Measurements from ENCODE around the gene LRRC55.

LRRC55 gene

GRCh38 chr11:57181678-57182305 is at the start of gene LRRC55:
Gene LRRC55 (plus strand): TSS chr11:57181953. CDS start chr11:57182023, 70 bp downstream.
- no CpG with 5 or more reads among the region's 15 CpGs for WGBS (ENCODE audit: insufficient coverage, insufficient read length)
- no peak within 1 kb of the TSS for H3K4me3 ChIP-seq (ENCODE audit: low read length)
- no peaks in the 10 kb centered on the region; the same call in 1 of the 2 replicates for H3K36me3 ChIP-seq (ENCODE audit: control insufficient read depth, insufficient read depth, low read length)

GRCh38 chr11:57133366-57134038 is 48.3 kb upstream of the LRRC55 start:
- H3K27ac ChIP-seq (ENCODE audit: low read length): no peak overlapping the region
- no peaks in the 10 kb centered on the region for H3K4me1 ChIP-seq (ENCODE audit: control insufficient read depth, insufficient read depth, low read length)
- no CpG with 5 or more reads among the region's 3 CpGs for WGBS (ENCODE audit: insufficient coverage, insufficient read length)
- H3K27me3 ChIP-seq (ENCODE audit: control insufficient read depth, insufficient read depth, low read length): no peaks in the 10 kb centered on the region
- DNase-seq (ENCODE audit: low read depth, low spot score): no peak
- no peaks in the 10 kb centered on the region for H3K9me3 ChIP-seq (ENCODE audit: control insufficient read depth, insufficient read depth, low read length)
- H3K36me3 ChIP-seq (ENCODE audit: control insufficient read depth, insufficient read depth, low read length): no peaks in the 10 kb centered on the region
- H3K4me3 ChIP-seq (ENCODE audit: low read length): no peak overlapping the region

More at GRCh38 chr11:57181678-57182305, at the start of gene LRRC55:
- H3K9me3 ChIP-seq (ENCODE audit: control insufficient read depth, insufficient read depth, low read length): no peaks in the 10 kb centered on the region
- H3K4me1 ChIP-seq (ENCODE audit: control insufficient read depth, insufficient read depth, low read length): peaks cover 2% of the 10 kb centered on the region; the same call in 1 of the 2 replicates
- DNase-seq (ENCODE audit: low read depth, low spot score): no peak
- no peak within 1 kb of the TSS for H3K27ac ChIP-seq (ENCODE audit: low read length)
- peaks cover 3% of the 10 kb centered on the region; the same call in 1 of the 2 replicates for H3K27me3 ChIP-seq (ENCODE audit: control insufficient read depth, insufficient read depth, low read length)

GRCh38 chr11:57134284-57134683 is 47.5 kb upstream of the LRRC55 start:
- Histone ChIP-seq H3K27ac (ENCODE audit: low read length) (no peak overlapping the region), H3K27me3 (ENCODE audit: control insufficient read depth, insufficient read depth, low read length) (no peaks in the 10 kb centered on the region), H3K36me3 (ENCODE audit: control insufficient read depth, insufficient read depth, low read length) (no peaks in the 10 kb centered on the region), H3K4me1 (ENCODE audit: control insufficient read depth, insufficient read depth, low read length) (no peaks in the 10 kb centered on the region), H3K4me3 (ENCODE audit: low read length) (no peak overlapping the region), H3K9me3 (ENCODE audit: control insufficient read depth, insufficient read depth, low read length) (no peaks in the 10 kb centered on the region)
- DNase-seq (ENCODE audit: low read depth, low spot score): no peak
- no CpG with 5 or more reads among the region's 1 CpG for WGBS (ENCODE audit: insufficient coverage, insufficient read length)

GRCh38 chr11:57135020-57135751 is 46.6 kb upstream of the LRRC55 start:
- DNase-seq (ENCODE audit: low read depth, low spot score): no peak
- H3K27me3 ChIP-seq (ENCODE audit: control insufficient read depth, insufficient read depth, low read length): no peaks in the 10 kb centered on the region
- H3K9me3 ChIP-seq (ENCODE audit: control insufficient read depth, insufficient read depth, low read length): no peaks in the 10 kb centered on the region
- no peak overlapping the region for H3K4me3 ChIP-seq (ENCODE audit: low read length)
- no peaks in the 10 kb centered on the region for H3K4me1 ChIP-seq (ENCODE audit: control insufficient read depth, insufficient read depth, low read length)
- no peaks in the 10 kb centered on the region for H3K36me3 ChIP-seq (ENCODE audit: control insufficient read depth, insufficient read depth, low read length)
- WGBS (ENCODE audit: insufficient coverage, insufficient read length): no CpG with 5 or more reads among the region's 3 CpGs
- no peak overlapping the region for H3K27ac ChIP-seq (ENCODE audit: low read length)

- Histone ChIP-seq H3K36me3 (ENCODE audit: control insufficient read depth, insufficient read depth, low read length) (no peaks in the 10 kb centered on the region), H3K27me3 (ENCODE audit: control insufficient read depth, insufficient read depth, low read length) (no peaks in the 10 kb centered on the region), H3K9me3 (ENCODE audit: control insufficient read depth, insufficient read depth, low read length) (no peaks in the 10 kb centered on the region), H3K4me1 (ENCODE audit: control insufficient read depth, insufficient read depth, low read length) (no peaks in the 10 kb centered on the region), H3K27ac (ENCODE audit: low read length) (no peak overlapping the region), H3K4me3 (ENCODE audit: low read length) (no peak overlapping the region)
- WGBS (ENCODE audit: insufficient coverage, insufficient read length): 100% methylated on average over 1 of the region's 2 CpGs
- no peak for DNase-seq (ENCODE audit: low read depth, low spot score)
Observed at GRCh38 chr11:57140568-57140967, 41.2 kb upstream of the LRRC55 start.

- Histone ChIP-seq H3K36me3 (ENCODE audit: control insufficient read depth, insufficient read depth, low read length) (no peaks in the 10 kb centered on the region), H3K27ac (ENCODE audit: low read length) (no peak overlapping the region), H3K4me3 (ENCODE audit: low read length) (no peak overlapping the region), H3K27me3 (ENCODE audit: control insufficient read depth, insufficient read depth, low read length) (no peaks in the 10 kb centered on the region), H3K9me3 (ENCODE audit: control insufficient read depth, insufficient read depth, low read length) (no peaks in the 10 kb centered on the region), H3K4me1 (ENCODE audit: control insufficient read depth, insufficient read depth, low read length) (no peaks in the 10 kb centered on the region)
- WGBS (ENCODE audit: insufficient coverage, insufficient read length): no CpG with 5 or more reads among the region's 4 CpGs
- DNase-seq (ENCODE audit: low read depth, low spot score): no peak
Observed at GRCh38 chr11:57143459-57143858, 38.3 kb upstream of the LRRC55 start.

GRCh38 chr11:57144075-57144474 is 37.7 kb upstream of the LRRC55 start:
- Histone ChIP-seq H3K27me3 (ENCODE audit: control insufficient read depth, insufficient read depth, low read length) (no peaks in the 10 kb centered on the region), H3K36me3 (ENCODE audit: control insufficient read depth, insufficient read depth, low read length) (no peaks in the 10 kb centered on the region), H3K4me1 (ENCODE audit: control insufficient read depth, insufficient read depth, low read length) (no peaks in the 10 kb centered on the region), H3K4me3 (ENCODE audit: low read length) (no peak overlapping the region), H3K9me3 (ENCODE audit: control insufficient read depth, insufficient read depth, low read length) (no peaks in the 10 kb centered on the region), H3K27ac (ENCODE audit: low read length) (no peak overlapping the region)
- DNase-seq (ENCODE audit: low read depth, low spot score): no peak
- WGBS (ENCODE audit: insufficient coverage, insufficient read length): no CpG with 5 or more reads among the region's 5 CpGs

GRCh38 chr11:57144531-57145320 is 37.0 kb upstream of the LRRC55 start:
- no peak overlapping the region for H3K4me3 ChIP-seq (ENCODE audit: low read length)
- no CpG with 5 or more reads among the region's 9 CpGs for WGBS (ENCODE audit: insufficient coverage, insufficient read length)
- no peaks in the 10 kb centered on the region for H3K36me3 ChIP-seq (ENCODE audit: control insufficient read depth, insufficient read depth, low read length)
- no peaks in the 10 kb centered on the region for H3K9me3 ChIP-seq (ENCODE audit: control insufficient read depth, insufficient read depth, low read length)
- no peak for DNase-seq (ENCODE audit: low read depth, low spot score)
- no peak overlapping the region for H3K27ac ChIP-seq (ENCODE audit: low read length)
- no peaks in the 10 kb centered on the region for H3K27me3 ChIP-seq (ENCODE audit: control insufficient read depth, insufficient read depth, low read length)
- no peaks in the 10 kb centered on the region for H3K4me1 ChIP-seq (ENCODE audit: control insufficient read depth, insufficient read depth, low read length)

- no peak overlapping the region for H3K27ac ChIP-seq (ENCODE audit: low read length)
- no peaks in the 10 kb centered on the region for H3K27me3 ChIP-seq (ENCODE audit: control insufficient read depth, insufficient read depth, low read length)
- no peaks in the 10 kb centered on the region for H3K36me3 ChIP-seq (ENCODE audit: control insufficient read depth, insufficient read depth, low read length)
- DNase-seq (ENCODE audit: low read depth, low spot score): no peak
- WGBS (ENCODE audit: insufficient coverage, insufficient read length): no CpG with 5 or more reads among the region's 3 CpGs
- H3K4me1 ChIP-seq (ENCODE audit: control insufficient read depth, insufficient read depth, low read length): no peaks in the 10 kb centered on the region
- H3K4me3 ChIP-seq (ENCODE audit: low read length): no peak overlapping the region
- no peaks in the 10 kb centered on the region for H3K9me3 ChIP-seq (ENCODE audit: control insufficient read depth, insufficient read depth, low read length)
Observed at GRCh38 chr11:57146301-57146700, 35.5 kb upstream of the LRRC55 start.

- Histone ChIP-seq H3K27ac (ENCODE audit: low read length) (no peak overlapping the region), H3K27me3 (ENCODE audit: control insufficient read depth, insufficient read depth, low read length) (no peaks in the 10 kb centered on the region), H3K36me3 (ENCODE audit: control insufficient read depth, insufficient read depth, low read length) (no peaks in the 10 kb centered on the region), H3K4me1 (ENCODE audit: control insufficient read depth, insufficient read depth, low read length) (no peaks in the 10 kb centered on the region), H3K4me3 (ENCODE audit: low read length) (no peak overlapping the region), H3K9me3 (ENCODE audit: control insufficient read depth, insufficient read depth, low read length) (no peaks in the 10 kb centered on the region)
- WGBS (ENCODE audit: insufficient coverage, insufficient read length): no CpG with 5 or more reads among the region's 5 CpGs
- DNase-seq (ENCODE audit: low read depth, low spot score): no peak
Observed at GRCh38 chr11:57148621-57149020, 33.1 kb upstream of the LRRC55 start.

Measured in iPS DF 6.9 (cell line).